Right lobe of liver (tissue), 6 donors: ENCODE results near the gene DUSP14. TPM values are rescaled to one million over a fixed set of nuclear protein-coding genes. Genes with fewer than 3 reads are reported as not detected.

Experiments
- ATAC-seq, 4 donors: fragments of 200-7000 bp; cut with Tn5 transposase; one replicate each; pipeline ENCODE4 v1.9.1; 2020; ENCODE audit warnings: mild to moderate bottlenecking in 4 of 4, moderate library complexity in 4 of 4
- DNase-seq, 3 donors: peaks; one replicate each; pipeline ENCODE4 v3.0.0-alpha.2; 2020
- H3K27ac ChIP-seq, 3 donors: fragments of 200-600 bp; one replicate each; pipeline ENCODE4 v1.8.0; 2022
- H3K27me3 ChIP-seq, 2 donors: fragments of 200-600 bp; one replicate each; pipeline ENCODE4 v1.8.0; 2022
- H3K36me3 ChIP-seq, 4 donors: fragments of 200-600 bp; sonication (generic) in 1 of 4; one replicate each; pipeline versions ENCODE4 v1.5.1 to v1.8.0; 2017 to 2022; ENCODE audit warnings: control low read depth in 1 of 4
- H3K4me1 ChIP-seq, 4 donors: fragments of 200-600 bp; sonication (generic) in 1 of 4; one replicate each; pipeline versions ENCODE4 v1.5.1 to v1.8.0; 2017 to 2022; ENCODE audit warnings: control low read depth in 1 of 4
- H3K4me3 ChIP-seq, 3 donors: fragments of 200-600 bp; one replicate each; pipeline ENCODE4 v1.8.0; 2022
- H3K9me3 ChIP-seq, 4 donors: fragments of 200-600 bp; sonication (generic) in 1 of 4; one replicate each; pipeline versions ENCODE4 v1.5.1 to v1.8.0; 2017 to 2022; ENCODE audit warnings: control low read depth in 1 of 4
- CTCF ChIP-seq, 4 donors: fragments of 200-600 bp in 3 of 4; fragments of 450-650 bp in 1 of 4; IDR thresholded peaks; one replicate each; pipeline versions ENCODE4 v1.5.1 to v1.8.0; 2016 to 2022; ENCODE audit warnings: antibody characterized with exemption in 4 of 4, mild to moderate bottlenecking in 2 of 4
- POLR2A ChIP-seq: fragments of 450-650 bp; IDR thresholded peaks from one replicate; pipeline ENCODE4 v1.6.1; 2017; ENCODE audit warnings: antibody characterized with exemption, mild to moderate bottlenecking
- WGBS: methylation state at CpG from one replicate; pipeline ENCODE4 v1.1.6; 2018; ENCODE audit warnings: low coverage, low lambda C conversion rate; ENCODE audit not compliant: insufficient coverage; ENCODE audit errors: missing lambda C conversion rate; 5-methylcytosine and 5-hydroxymethylcytosine counted together
- intact Hi-C, 2 donors: fragments of 100-400 bp; cut with DNase I; formaldehyde crosslinking; loops; one replicate each; pipeline versions ENCODE4 v1.11.2 to v1.14.1; 2022
- total RNA-seq, 6 experiments: library from RNA; depleted of rRNA in 2 of 6; stranded (reverse); fragments of >200 nt in 2 of 6; fragmentation: NEBNext Ultra II Directional in 3 of 6; extraction: Animal tissue kit (Norgen Biotek cat#: 25700) in 3 of 6; gene quantifications; one replicate each; pipeline versions ENCODE4 v1.1.0 to v1.2.4, GENCODE V29; 2016 to 2023
- donor health status: DM: no; HTN: yes; CAD: no.
- donor health status: DM: no; HTN: no; CAD: no.
- donor health status: DM: no; HTN: no; CAD: no.
- donor health status: DM: no; HTN: yes; CAD: no.
- donor health status: DM: no; HTN: yes; CAD: no.

Gene DUSP14
- total RNA-seq, 6 experiments from 2014 or later: 10.6 to 21.2 (median 13.2) TPM

GRCh38 chr17:37492167-37492566, 2.5 kb downstream of the DUSP14 start:
- Histone ChIP-seq H3K27ac (peak overlapping the region in 2 of 3 donors; percentile 8 to 45), H3K4me3 (no peak overlapping the region), H3K9me3 (no peaks in the 10 kb centered on the region), H3K36me3 (no peaks in the 10 kb centered on the region), H3K27me3 (no peaks in the 10 kb centered on the region), H3K4me1 (peaks cover 0 to 43% (median 10%) of the 10 kb centered on the region in 4 donors)
- intact Hi-C loops: no loop called here
- ATAC-seq (no peak), DNase-seq (no peak)
- no peak for TF ChIP-seq CTCF (IDR thresholded peaks at IDR 0.05)
- TF ChIP-seq POLR2A: no peak
- WGBS: 15% methylated on average over 4 of the region's 4 CpGs

- ATAC-seq (no peak), DNase-seq (no peak)
- intact Hi-C loops: no loop called here
- no peak for TF ChIP-seq POLR2A
- TF ChIP-seq CTCF (IDR thresholded peaks at IDR 0.05): no peak
- Histone ChIP-seq H3K27ac (no peak overlapping the region), H3K9me3 (no peaks in the 10 kb centered on the region), H3K4me1 (peaks cover 0 to 35% (median 7%) of the 10 kb centered on the region in 4 donors), H3K27me3 (no peaks in the 10 kb centered on the region), H3K4me3 (no peak overlapping the region), H3K36me3 (no peaks in the 10 kb centered on the region)
- WGBS: 93% methylated on average over 2 of the region's 2 CpGs
These were observed 3.7 kb downstream of the DUSP14 start for GRCh38 chr17:37493249-37494027.

- H3K27me3 ChIP-seq: no peaks in the 10 kb centered on the region
- DNase-seq (no peak), ATAC-seq (peak in 1 of 4 donors; percentile 12)
- H3K4me1 ChIP-seq: peaks cover 0 to 34% (median 7%) of the 10 kb centered on the region in 4 donors
- intact Hi-C loops: no loop called here
- no peaks in the 10 kb centered on the region for H3K36me3 ChIP-seq
- H3K27ac ChIP-seq: no peak overlapping the region
- no peaks in the 10 kb centered on the region for H3K9me3 ChIP-seq
- no peak overlapping the region for H3K4me3 ChIP-seq
- WGBS: 46% methylated on average over 3 of the region's 3 CpGs
- TF ChIP-seq CTCF (IDR thresholded peaks at IDR 0.05): no peak
- TF ChIP-seq POLR2A: no peak
These were observed 4.7 kb downstream of the DUSP14 start for GRCh38 chr17:37494401-37494831.

- Histone ChIP-seq H3K4me3 (no peak overlapping the region), H3K27ac (peak overlapping the region in 1 of 3 donors; percentile 11), H3K9me3 (no peaks in the 10 kb centered on the region), H3K4me1 (peaks cover 0 to 35% (median 10%) of the 10 kb centered on the region in 4 donors), H3K36me3 (no peaks in the 10 kb centered on the region), H3K27me3 (no peaks in the 10 kb centered on the region)
- intact Hi-C loops: no loop called here
- 76% methylated on average over 5 of the region's 8 CpGs for WGBS
- ATAC-seq (no peak), DNase-seq (no peak)
- TF ChIP-seq CTCF (IDR thresholded peaks at IDR 0.05): no peak
- TF ChIP-seq POLR2A: no peak
These were observed 5.3 kb downstream of the DUSP14 start for GRCh38 chr17:37494971-37495370.
